ENCODE measurements around the gene ATP5F1E.
"Not testable (repeated sequence)": the region's sequence is repeated elsewhere in the genome, so short reads cannot be mapped to it uniquely, and the experiment has no call there.

ATP5F1E gene

DNA sequence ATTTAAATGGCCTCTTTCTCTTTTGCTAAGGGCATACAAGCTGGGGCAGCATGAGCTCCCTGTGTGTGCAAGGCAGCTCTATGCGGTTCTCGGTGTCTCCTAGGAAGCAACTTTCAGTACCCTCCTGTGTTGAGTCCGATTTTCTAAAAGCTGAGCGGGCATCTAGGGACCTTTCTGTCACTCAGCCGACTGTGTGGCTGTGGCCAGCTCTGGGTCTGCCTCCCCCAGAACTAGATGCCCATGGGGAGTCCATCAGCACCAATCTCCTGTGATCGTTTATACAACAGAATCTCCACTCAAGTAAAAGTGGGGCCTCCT lies 43.6 kb downstream of the ATP5F1E start:
- in situ Hi-C loops (cut with MboI; ENCODE audit: low sequenced_read_pairs, unreplicated experiment): no loop called here
- DNase-seq (ENCODE audit: low spot score): no peak
- TF ChIP-seq CTCF (IDR thresholded peaks at IDR 0.05; ENCODE audit: borderline replicate concordance, control extremely low read depth, extremely low read depth, insufficient read depth, missing control alignments): no peak

DNA sequence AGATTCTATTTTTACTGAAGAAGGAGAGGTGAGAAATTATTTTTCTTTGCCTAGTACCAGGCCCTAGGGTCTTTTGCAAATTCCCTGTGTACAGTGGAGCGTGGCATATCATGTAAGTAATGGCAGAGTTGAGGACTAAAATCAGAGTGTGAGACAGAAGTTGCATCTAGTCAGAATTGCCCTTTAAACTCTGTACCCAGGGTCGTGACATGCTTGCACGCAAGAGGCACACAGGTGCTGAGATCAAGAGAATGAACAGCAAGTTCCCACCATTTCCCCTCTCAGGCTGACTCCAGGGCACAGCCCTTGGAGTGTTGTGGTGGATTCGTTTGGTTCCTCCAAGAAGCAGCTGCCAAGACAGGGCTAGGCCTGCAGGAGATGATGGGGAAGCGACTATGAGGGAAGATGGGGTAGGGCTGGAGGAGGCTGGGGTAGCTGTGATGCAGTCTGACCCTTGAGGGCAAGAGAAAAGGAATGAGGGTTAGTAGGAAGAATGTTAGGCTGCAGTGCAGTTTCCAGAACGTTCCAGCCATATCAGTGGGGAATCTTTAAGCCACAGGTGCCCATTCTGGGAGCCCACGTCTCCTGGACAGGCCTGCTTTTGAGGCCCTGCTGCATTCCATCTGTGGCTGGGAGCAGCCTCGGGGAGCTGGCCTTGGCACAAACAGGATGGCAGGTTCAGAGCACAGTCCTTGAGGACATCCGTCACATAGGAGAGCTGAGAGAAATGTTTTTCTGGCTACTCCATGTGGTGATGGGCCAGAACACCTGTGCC lies 44.2 kb downstream of the ATP5F1E start:
- no peak for TF ChIP-seq CTCF (IDR thresholded peaks at IDR 0.05; ENCODE audit: borderline replicate concordance, control extremely low read depth, extremely low read depth, insufficient read depth, missing control alignments)
- DNase-seq (ENCODE audit: low spot score): no peak
- in situ Hi-C loops (cut with MboI; ENCODE audit: low sequenced_read_pairs, unreplicated experiment): no loop called here

GRCh38 chr20:58986968-58987517 lies 45.1 kb downstream of the ATP5F1E start:
- DNase-seq (ENCODE audit: low spot score): no peak

GRCh38 chr20:58986286-58986967 lies 45.7 kb downstream of the ATP5F1E start:
- no peak for DNase-seq (ENCODE audit: low spot score)
- TF ChIP-seq CTCF (IDR thresholded peaks at IDR 0.05; ENCODE audit: borderline replicate concordance, control extremely low read depth, extremely low read depth, insufficient read depth, missing control alignments): no peak
- in situ Hi-C loops (cut with MboI; ENCODE audit: low sequenced_read_pairs, unreplicated experiment): no loop called here

More at GRCh38 chr20:58986968-58987517, 45.1 kb downstream of the ATP5F1E start:
- in situ Hi-C loops (cut with MboI; ENCODE audit: low sequenced_read_pairs, unreplicated experiment): no loop called here
- TF ChIP-seq CTCF (IDR thresholded peaks at IDR 0.05; ENCODE audit: borderline replicate concordance, control extremely low read depth, extremely low read depth, insufficient read depth, missing control alignments): no peak

GRCh38 chr20:58985656-58986055 lies 46.5 kb downstream of the ATP5F1E start:
- in situ Hi-C loops (cut with MboI; ENCODE audit: low sequenced_read_pairs, unreplicated experiment): no loop called here
- no peak for DNase-seq (ENCODE audit: low spot score)
- no peak for TF ChIP-seq CTCF (IDR thresholded peaks at IDR 0.05; ENCODE audit: borderline replicate concordance, control extremely low read depth, extremely low read depth, insufficient read depth, missing control alignments)

DNA sequence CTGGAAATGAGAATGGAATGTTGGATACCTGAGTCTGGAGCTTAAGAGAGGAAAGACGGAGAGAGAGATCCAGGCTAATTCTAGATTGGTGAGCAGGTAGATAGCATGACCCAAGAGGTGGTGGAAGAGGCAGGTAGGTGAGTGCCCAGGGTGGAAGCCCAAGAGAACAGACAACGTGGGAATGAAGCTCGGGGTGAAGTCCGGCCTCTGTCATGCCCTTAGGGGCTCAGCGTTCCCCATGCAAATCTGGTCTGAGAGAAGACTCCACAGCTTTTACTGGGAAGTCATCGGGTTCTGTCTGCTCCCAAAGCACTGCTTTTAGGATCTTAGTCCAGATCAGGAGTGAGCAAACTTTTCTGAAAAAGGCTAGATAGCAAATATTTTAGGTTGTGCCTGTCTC lies 47.4 kb downstream of the ATP5F1E start:
- no peak for DNase-seq (ENCODE audit: low spot score)
- no peak for TF ChIP-seq CTCF (IDR thresholded peaks at IDR 0.05; ENCODE audit: borderline replicate concordance, control extremely low read depth, extremely low read depth, insufficient read depth, missing control alignments)
- in situ Hi-C loops (cut with MboI; ENCODE audit: low sequenced_read_pairs, unreplicated experiment): no loop called here

DNA sequence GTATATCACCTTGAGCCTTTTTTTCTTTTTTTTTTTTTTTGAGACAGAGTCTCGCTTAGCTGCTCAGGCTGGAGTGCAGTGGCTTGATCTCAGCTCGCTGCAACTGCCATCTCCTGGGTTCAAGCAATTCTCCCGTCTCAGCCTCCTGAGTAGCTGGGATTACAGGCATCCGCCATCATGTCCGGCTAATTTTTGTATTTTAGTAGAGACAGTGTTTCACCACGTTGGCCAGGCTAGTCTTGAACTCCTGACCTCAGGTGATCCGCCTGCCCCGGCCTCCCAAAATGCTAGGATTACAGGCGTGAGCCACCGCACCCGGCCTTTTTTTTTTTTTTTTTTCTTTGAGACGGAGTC lies 49.0 kb downstream of the ATP5F1E start:
- in situ Hi-C loops (cut with MboI; ENCODE audit: low sequenced_read_pairs, unreplicated experiment); DNase-seq (ENCODE audit: low spot score): not testable (repeated sequence)

All from GM13976 (cell line).